ENCODE data around the gene TSPAN4. TPM values are rescaled to one million over a fixed set of nuclear protein-coding genes. Genes with fewer than 3 reads are reported as not detected.

Gene TSPAN4
- 26.0 and 26.9 TPM in 2 replicates for total RNA-seq (2014; rRNA removed; shearing (Covaris generic))

GRCh38 chr11:842370-843002 lies at the start of gene TSPAN4, which contains the start of gene POLR2L:
Gene TSPAN4 (plus strand): TSS chr11:842852. CDS start chr11:850305, 7,453 bp downstream.
Gene POLR2L (minus strand): TSS chr11:842529. CDS start chr11:842508, 21 bp downstream.
- Histone ChIP-seq H3K4me1 (peaks cover 25% of the 10 kb centered on the region), H3K4me3 (peak within 1 kb of the TSS; percentile 96), H3K9me3 (replicated peaks) (no peaks in the 10 kb centered on the region), H3K36me3 (peaks cover 34% of the 10 kb centered on the region), H3K27ac (peak within 1 kb of the TSS; percentile 99), H3K27me3 (no peaks in the 10 kb centered on the region)
- DNase-seq = peak; percentile 87 to 89

GRCh38 chr11:792873-793272 lies 49.8 kb upstream of the TSPAN4 start:
- Histone ChIP-seq H3K4me1 (peaks cover 32% of the 10 kb centered on the region), H3K4me3 (no peak overlapping the region), H3K36me3 (no peaks in the 10 kb centered on the region), H3K27me3 (no peaks in the 10 kb centered on the region), H3K27ac (no peak overlapping the region), H3K9me3 (replicated peaks) (no peaks in the 10 kb centered on the region)
- no peak for DNase-seq

GRCh38 chr11:793556-793955 lies 49.1 kb upstream of the TSPAN4 start:
- Histone ChIP-seq H3K4me3 (no peak overlapping the region), H3K4me1 (peaks cover 31% of the 10 kb centered on the region), H3K27me3 (no peaks in the 10 kb centered on the region), H3K27ac (no peak overlapping the region), H3K36me3 (no peaks in the 10 kb centered on the region), H3K9me3 (replicated peaks) (no peaks in the 10 kb centered on the region)
- DNase-seq = peak in 1 of 2 experiments; percentile 4

GRCh38 chr11:794013-794765 lies 48.5 kb upstream of the TSPAN4 start:
- Histone ChIP-seq H3K36me3 (no peaks in the 10 kb centered on the region), H3K9me3 (replicated peaks) (no peaks in the 10 kb centered on the region), H3K4me1 (peaks cover 25% of the 10 kb centered on the region), H3K27me3 (no peaks in the 10 kb centered on the region), H3K4me3 (no peak overlapping the region), H3K27ac (no peak overlapping the region)
- peak in 1 of 2 experiments; percentile 24 for DNase-seq

- Histone ChIP-seq H3K27ac (peak overlapping the region; percentile 43; the same call in 1 of the 2 replicates), H3K4me3 (peak overlapping the region; percentile 71), H3K36me3 (no peaks in the 10 kb centered on the region), H3K9me3 (replicated peaks) (no peaks in the 10 kb centered on the region), H3K27me3 (no peaks in the 10 kb centered on the region), H3K4me1 (peaks cover 19% of the 10 kb centered on the region)
- DNase-seq = peak in 1 of 2 experiments; percentile 6
Measured at GRCh38 chr11:794766-795633, 47.7 kb upstream of the TSPAN4 start.

- Histone ChIP-seq H3K27ac (peak overlapping the region; percentile 53), H3K4me1 (peaks cover 17% of the 10 kb centered on the region), H3K9me3 (replicated peaks) (no peaks in the 10 kb centered on the region), H3K27me3 (no peaks in the 10 kb centered on the region), H3K4me3 (peak overlapping the region; percentile 71), H3K36me3 (peaks cover under 1% of the 10 kb centered on the region; the same call in 1 of the 2 replicates)
- peak; percentile 94 for DNase-seq
Measured at GRCh38 chr11:795634-796564, 46.8 kb upstream of the TSPAN4 start.

GRCh38 chr11:796565-797295 lies 45.9 kb upstream of the TSPAN4 start:
- no peaks in the 10 kb centered on the region for H3K27me3 ChIP-seq
- peak overlapping the region; percentile 71 for H3K4me3 ChIP-seq
- peaks cover 3% of the 10 kb centered on the region; the same call in 1 of the 2 replicates for H3K36me3 ChIP-seq
- no peaks in the 10 kb centered on the region for H3K9me3 ChIP-seq (replicated peaks)
- peaks cover 17% of the 10 kb centered on the region for H3K4me1 ChIP-seq
- no peak for DNase-seq
- peak overlapping the region; percentile 53 for H3K27ac ChIP-seq

- Histone ChIP-seq H3K27me3 (no peaks in the 10 kb centered on the region), H3K4me3 (peak overlapping the region; percentile 71), H3K36me3 (peaks cover 4% of the 10 kb centered on the region; the same call in 1 of the 2 replicates), H3K27ac (peak overlapping the region; percentile 71), H3K9me3 (replicated peaks) (no peaks in the 10 kb centered on the region), H3K4me1 (peaks cover 18% of the 10 kb centered on the region)
- DNase-seq = peak; percentile 93 to 94
Measured at GRCh38 chr11:797296-798092, 45.2 kb upstream of the TSPAN4 start.

GRCh38 chr11:798093-798713 lies 44.4 kb upstream of the TSPAN4 start, which contains the start of gene SLC25A22:
Gene SLC25A22 (minus strand): TSS chr11:798281. CDS start chr11:795006, 3,275 bp downstream.
- Histone ChIP-seq H3K9me3 (replicated peaks) (no peaks in the 10 kb centered on the region), H3K27me3 (no peaks in the 10 kb centered on the region), H3K4me1 (peaks cover 24% of the 10 kb centered on the region), H3K36me3 (peaks cover 6% of the 10 kb centered on the region; the same call in 1 of the 2 replicates), H3K4me3 (peak within 1 kb of the TSS; percentile 71), H3K27ac (peak within 1 kb of the TSS; percentile 71)
- DNase-seq = peak; percentile 79 to 85

- no peaks in the 10 kb centered on the region for H3K9me3 ChIP-seq (replicated peaks)
- DNase-seq = no peak
- H3K36me3 ChIP-seq = peaks cover 6% of the 10 kb centered on the region; the same call in 1 of the 2 replicates
- H3K4me3 ChIP-seq = no peak overlapping the region
- H3K27ac ChIP-seq = no peak overlapping the region
- H3K4me1 ChIP-seq = peaks cover 31% of the 10 kb centered on the region
- no peaks in the 10 kb centered on the region for H3K27me3 ChIP-seq
Measured at GRCh38 chr11:799641-800316, 42.9 kb upstream of the TSPAN4 start.

GRCh38 chr11:800473-800872 lies 42.2 kb upstream of the TSPAN4 start:
- Histone ChIP-seq H3K27me3 (no peaks in the 10 kb centered on the region), H3K27ac (no peak overlapping the region), H3K4me1 (peaks cover 26% of the 10 kb centered on the region)

More at GRCh38 chr11:800473-800872, 42.2 kb upstream of the TSPAN4 start:
- H3K9me3 ChIP-seq (replicated peaks) = no peaks in the 10 kb centered on the region
- H3K36me3 ChIP-seq = peaks cover 6% of the 10 kb centered on the region; the same call in 1 of the 2 replicates
- no peak for DNase-seq
- no peak overlapping the region for H3K4me3 ChIP-seq

Measured in SJCRH30 (cell line).